Suprapubic skin (tissue), 4 donors: ENCODE results near the gene SKAP1. TPM values are rescaled to one million over a fixed set of nuclear protein-coding genes. Genes with fewer than 3 reads are reported as not detected.

Source experiments
- DNase-seq, 2 donors: peaks; one replicate each; pipeline ENCODE4 v3.0.0-alpha.2; 2019; ENCODE audit warnings: low spot score in 2 of 2
- H3K27ac ChIP-seq: fragments of 200-600 bp; sonication (generic); one replicate; pipeline ENCODE4 v1.5.1; 2019
- H3K27me3 ChIP-seq: fragments of 200-600 bp; sonication (generic); one replicate; pipeline ENCODE4 v1.5.1; 2019
- H3K36me3 ChIP-seq: fragments of 200-600 bp; sonication (generic); one replicate; pipeline ENCODE4 v1.5.1; 2019
- H3K4me1 ChIP-seq: fragments of 200-600 bp; sonication (generic); one replicate; pipeline ENCODE4 v1.5.1; 2019
- H3K4me3 ChIP-seq: fragments of 200-600 bp; sonication (generic); one replicate; pipeline ENCODE4 v1.5.1; 2019; ENCODE audit warnings: mild to moderate bottlenecking
- H3K9me3 ChIP-seq: fragments of 200-600 bp; sonication (generic); one replicate; pipeline ENCODE4 v1.5.1; 2019
- EP300 ChIP-seq: sonication (generic); formaldehyde crosslinking; IDR thresholded peaks from one replicate; pipeline ENCODE4 v1.6.1; 2017; ENCODE audit warnings: antibody characterized with exemption
- POLR2A ChIP-seq, 2 donors: fragments of 450-650 bp; IDR thresholded peaks; one replicate each; pipeline ENCODE4 v1.6.1; 2017; ENCODE audit warnings: antibody characterized with exemption in 2 of 2, mild to moderate bottlenecking in 2 of 2, moderate library complexity in 2 of 2
- POLR2AphosphoS5 ChIP-seq, 3 donors: sonication (generic); formaldehyde crosslinking; IDR thresholded peaks; one replicate each; pipeline ENCODE4 v1.6.1; 2017; ENCODE audit warnings: antibody characterized with exemption in 3 of 3
- WGBS: methylation state at CpG from one replicate; pipeline ENCODE4 v1.1.5; 2018; 5-methylcytosine and 5-hydroxymethylcytosine counted together
- total RNA-seq, 4 donors: library from RNA; depleted of rRNA; stranded (reverse); fragments of >200 nt; gene quantifications; one replicate each; pipeline ENCODE4 v1.1.0, GENCODE V29; 2016
- TF ChIP-seq, protein P1 (sequence below), 2 donors: fragments of 200-600 bp in 1 of 2; fragments of 450-650 bp in 1 of 2; sonication (generic) in 1 of 2; IDR thresholded peaks; one replicate each; pipeline ENCODE4 v1.5.1; 2016 to 2019; ENCODE audit warnings: antibody characterized with exemption in 2 of 2, mild to moderate bottlenecking in 1 of 2, moderate library complexity in 1 of 2

The SKAP1 gene
- total RNA-seq, 4 donors from 2014 or later, result 1.0 to 1.5 TPM; not detected in 2

DNA sequence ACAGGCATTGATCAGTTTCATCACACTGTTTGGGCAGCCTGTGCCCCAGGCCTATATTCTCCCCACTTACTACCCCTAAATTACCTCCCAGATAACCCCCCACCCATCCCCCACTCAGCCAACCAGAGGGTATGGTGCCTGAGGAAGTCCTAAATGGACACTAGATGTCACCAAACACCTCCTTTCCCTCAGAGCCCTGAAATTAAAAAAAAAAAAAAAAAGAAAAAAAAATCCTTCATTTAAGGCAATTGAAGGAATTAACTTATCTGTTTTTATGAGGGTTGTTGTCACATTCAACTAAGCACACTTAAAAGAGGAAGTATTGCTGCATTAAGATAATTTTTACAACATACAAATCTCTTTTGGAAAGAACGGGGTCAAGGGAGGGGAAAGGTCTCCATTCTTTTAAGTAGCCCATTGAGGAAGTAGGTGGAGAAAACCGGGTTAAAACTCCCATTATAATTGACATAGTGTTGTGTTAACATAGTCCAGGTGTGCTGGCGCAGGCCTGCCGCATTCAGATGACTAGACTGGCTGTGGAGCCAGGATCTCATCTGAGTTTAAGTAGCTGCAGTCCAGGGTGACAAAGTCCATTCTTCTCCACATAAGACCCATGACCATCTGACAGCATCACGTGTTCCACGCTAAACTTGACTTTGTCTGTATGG lies 276.2 kb downstream of the SKAP1 start:
- WGBS, result 65% methylated on average over 6 of the region's 6 CpGs
- TF ChIP-seq POLR2A (IDR thresholded peaks at IDR 0.05) (no peak), POLR2AphosphoS5 (IDR thresholded peaks at IDR 0.05) (no peak), EP300 (no peak)
- TF ChIP-seq, protein P1, sequence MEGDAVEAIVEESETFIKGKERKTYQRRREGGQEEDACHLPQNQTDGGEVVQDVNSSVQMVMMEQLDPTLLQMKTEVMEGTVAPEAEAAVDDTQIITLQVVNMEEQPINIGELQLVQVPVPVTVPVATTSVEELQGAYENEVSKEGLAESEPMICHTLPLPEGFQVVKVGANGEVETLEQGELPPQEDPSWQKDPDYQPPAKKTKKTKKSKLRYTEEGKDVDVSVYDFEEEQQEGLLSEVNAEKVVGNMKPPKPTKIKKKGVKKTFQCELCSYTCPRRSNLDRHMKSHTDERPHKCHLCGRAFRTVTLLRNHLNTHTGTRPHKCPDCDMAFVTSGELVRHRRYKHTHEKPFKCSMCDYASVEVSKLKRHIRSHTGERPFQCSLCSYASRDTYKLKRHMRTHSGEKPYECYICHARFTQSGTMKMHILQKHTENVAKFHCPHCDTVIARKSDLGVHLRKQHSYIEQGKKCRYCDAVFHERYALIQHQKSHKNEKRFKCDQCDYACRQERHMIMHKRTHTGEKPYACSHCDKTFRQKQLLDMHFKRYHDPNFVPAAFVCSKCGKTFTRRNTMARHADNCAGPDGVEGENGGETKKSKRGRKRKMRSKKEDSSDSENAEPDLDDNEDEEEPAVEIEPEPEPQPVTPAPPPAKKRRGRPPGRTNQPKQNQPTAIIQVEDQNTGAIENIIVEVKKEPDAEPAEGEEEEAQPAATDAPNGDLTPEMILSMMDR (IDR thresholded peaks at IDR 0.05), result no peak
- Histone ChIP-seq H3K4me1 (no peaks in the 10 kb centered on the region), H3K9me3 (no peaks in the 10 kb centered on the region), H3K27me3 (peaks cover 62% of the 10 kb centered on the region), H3K27ac (no peak overlapping the region), H3K36me3 (no peaks in the 10 kb centered on the region), H3K4me3 (no peak overlapping the region)
- DNase-seq, result no peak

DNA sequence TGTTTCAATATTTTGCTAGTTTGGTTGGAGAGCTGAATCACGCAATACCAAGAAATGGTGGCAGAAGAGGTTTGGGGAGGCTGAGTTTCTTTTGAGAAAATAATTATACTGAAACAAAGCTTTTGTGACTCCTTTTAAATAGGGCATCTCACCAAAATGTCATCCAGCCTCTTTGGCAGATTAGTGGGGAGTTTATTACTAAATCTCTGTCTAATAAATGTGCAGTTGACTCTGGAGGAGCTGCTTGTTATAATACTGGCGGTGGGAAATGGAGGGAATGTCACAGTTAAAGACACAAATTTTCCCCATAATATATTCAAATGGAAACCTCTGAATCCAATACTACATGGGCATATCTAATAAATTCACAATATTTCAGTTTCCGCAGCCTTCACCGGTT lies 277.7 kb downstream of the SKAP1 start:
- DNase-seq, result no peak
- Histone ChIP-seq H3K4me3 (no peak overlapping the region), H3K27me3 (peaks cover 71% of the 10 kb centered on the region), H3K4me1 (no peaks in the 10 kb centered on the region), H3K9me3 (no peaks in the 10 kb centered on the region), H3K27ac (no peak overlapping the region), H3K36me3 (no peaks in the 10 kb centered on the region)
- no peak for TF ChIP-seq POLR2AphosphoS5 (IDR thresholded peaks at IDR 0.05)
- TF ChIP-seq, protein P1 (IDR thresholded peaks at IDR 0.05), result no peak
- no peak for TF ChIP-seq EP300
- TF ChIP-seq POLR2A (IDR thresholded peaks at IDR 0.05), result no peak
- WGBS, result 70% methylated on average over 4 of the region's 4 CpGs

GRCh38 chr17:48151220-48151619 lies 278.8 kb downstream of the SKAP1 start:
- Histone ChIP-seq H3K4me1 (no peaks in the 10 kb centered on the region), H3K27me3 (peaks cover 76% of the 10 kb centered on the region), H3K4me3 (no peak overlapping the region), H3K9me3 (no peaks in the 10 kb centered on the region), H3K36me3 (no peaks in the 10 kb centered on the region), H3K27ac (no peak overlapping the region)
- TF ChIP-seq EP300 (no peak), POLR2A (IDR thresholded peaks at IDR 0.05) (no peak), POLR2AphosphoS5 (IDR thresholded peaks at IDR 0.05) (no peak)
- TF ChIP-seq, protein P1 (IDR thresholded peaks at IDR 0.05), result no peak
- no peak for DNase-seq
- WGBS, result 80% methylated on average over 3 of the region's 3 CpGs

- no peaks in the 10 kb centered on the region for H3K9me3 ChIP-seq
- H3K36me3 ChIP-seq, result no peaks in the 10 kb centered on the region
- no peak overlapping the region for H3K4me3 ChIP-seq
- 66% methylated on average over 11 of the region's 11 CpGs for WGBS
- TF ChIP-seq, protein P1 (IDR thresholded peaks at IDR 0.05), result no peak
- TF ChIP-seq EP300, result no peak
- no peak overlapping the region for H3K27ac ChIP-seq
- H3K4me1 ChIP-seq, result no peaks in the 10 kb centered on the region
- H3K27me3 ChIP-seq, result peaks cover 79% of the 10 kb centered on the region
- no peak for DNase-seq
Measured at GRCh38 chr17:48150597-48151001, 279.4 kb downstream of the SKAP1 start.

DNA sequence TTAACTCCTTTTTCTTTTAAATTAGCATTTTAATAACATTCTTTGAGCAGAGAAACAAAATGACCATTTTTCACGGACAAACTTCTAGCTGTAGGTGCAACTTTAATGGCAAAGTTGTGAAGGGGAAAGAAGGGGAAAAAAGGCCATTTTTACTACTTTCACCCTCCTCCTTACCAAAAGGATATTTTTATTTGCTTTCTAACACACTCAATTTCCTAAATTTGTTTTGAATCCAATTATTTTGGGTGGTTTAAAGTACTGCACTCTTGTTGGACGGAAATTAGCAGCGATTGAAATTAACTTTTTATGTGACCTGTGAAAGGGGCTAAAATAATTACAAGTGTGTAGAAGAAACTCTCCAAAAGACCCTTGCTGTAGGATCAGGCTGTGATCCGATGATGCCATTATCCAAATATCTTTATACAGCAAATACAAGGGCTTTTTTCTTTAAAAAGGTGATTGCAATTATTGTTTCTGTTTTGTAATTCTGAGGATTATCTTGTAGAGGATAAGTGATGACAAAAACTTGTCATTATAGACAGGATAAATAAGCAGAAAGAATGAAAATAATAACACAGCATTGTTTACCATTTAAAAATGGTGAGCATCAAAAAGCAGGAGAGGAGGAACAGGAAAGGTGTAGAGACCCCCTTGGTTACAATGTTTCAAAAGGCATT lies 280.1 kb downstream of the SKAP1 start:
- Histone ChIP-seq H3K9me3 (no peaks in the 10 kb centered on the region), H3K27me3 (peaks cover 73% of the 10 kb centered on the region), H3K4me1 (no peaks in the 10 kb centered on the region), H3K27ac (no peak overlapping the region), H3K4me3 (no peak overlapping the region), H3K36me3 (no peaks in the 10 kb centered on the region)
- WGBS, result 85% methylated on average over 4 of the region's 4 CpGs
- no peak for TF ChIP-seq EP300
- TF ChIP-seq, protein P1 (IDR thresholded peaks at IDR 0.05), result no peak
- no peak for TF ChIP-seq POLR2A (IDR thresholded peaks at IDR 0.05)
- no peak for TF ChIP-seq POLR2AphosphoS5 (IDR thresholded peaks at IDR 0.05)
- DNase-seq, result no peak
